ENCODE results near the gene GNG5.
A peak's percentile ranks its signal among the peaks of the same experiment; 100 is the strongest.
"Not testable (repeated sequence)": the region's sequence is repeated elsewhere in the genome, so short reads cannot be mapped to it uniquely, and the experiment has no call there.

GNG5 gene

DNA sequence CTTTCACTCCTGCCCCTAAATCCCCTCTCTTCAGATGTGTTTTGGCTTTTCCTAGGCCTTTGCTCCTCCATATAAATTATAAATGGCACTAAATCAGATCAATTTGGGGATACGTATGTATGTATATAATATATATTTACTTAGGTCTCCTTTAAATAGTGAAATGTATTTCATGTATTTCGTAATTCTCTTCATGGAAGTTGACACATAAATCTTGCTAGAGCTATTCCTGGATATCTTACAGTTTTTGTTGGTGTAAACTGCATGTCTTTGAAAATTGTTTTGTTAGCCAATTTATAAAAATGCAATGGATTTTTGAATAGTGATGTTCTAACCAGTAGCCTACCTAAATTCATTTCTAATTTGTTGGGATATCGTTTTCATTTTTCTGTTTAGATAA, 18.3 kb downstream of the GNG5 start:
- FAIRE-seq, result no peak

DNA sequence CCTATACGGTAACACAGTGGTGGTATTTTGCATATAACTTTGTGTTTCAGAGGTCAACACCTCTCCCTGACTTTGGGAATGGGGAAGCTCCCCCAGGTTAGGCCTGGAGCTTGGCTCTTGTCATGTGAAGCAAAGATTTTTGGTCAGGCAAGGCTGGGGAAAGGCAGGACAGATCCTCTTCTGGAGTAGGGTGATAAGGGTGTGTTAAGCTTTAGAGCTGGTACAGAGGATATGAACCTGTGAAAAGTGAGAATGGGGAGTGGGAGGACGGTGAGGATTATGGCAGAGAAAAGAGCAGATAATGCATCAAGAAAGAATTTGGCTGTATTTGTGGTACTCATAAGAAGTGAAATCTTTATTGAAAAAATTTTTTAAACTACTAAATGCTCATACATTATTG, 25.1 kb downstream of the GNG5 start:
- FAIRE-seq, result no peak

DNA sequence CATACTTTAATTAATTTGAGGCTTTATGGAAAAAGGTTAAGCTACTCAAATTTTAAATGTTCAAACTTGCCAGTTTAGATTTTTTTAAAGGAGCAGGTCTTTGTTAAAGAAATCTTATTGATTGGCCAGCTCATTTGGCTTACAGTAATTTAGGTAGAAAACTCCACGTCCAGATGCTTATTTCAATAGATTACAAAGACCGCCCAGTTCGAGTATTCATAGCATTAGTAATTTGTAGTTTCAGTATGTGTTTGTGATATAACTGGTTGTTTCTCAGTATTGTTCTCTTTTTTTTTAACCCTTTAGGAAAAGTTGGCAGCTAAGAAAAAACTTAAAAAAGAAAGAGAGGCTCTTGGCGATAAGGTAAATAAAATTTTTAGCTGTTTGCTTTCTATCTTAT, 25.7 kb downstream of the GNG5 start:
- no peak for FAIRE-seq

DNA sequence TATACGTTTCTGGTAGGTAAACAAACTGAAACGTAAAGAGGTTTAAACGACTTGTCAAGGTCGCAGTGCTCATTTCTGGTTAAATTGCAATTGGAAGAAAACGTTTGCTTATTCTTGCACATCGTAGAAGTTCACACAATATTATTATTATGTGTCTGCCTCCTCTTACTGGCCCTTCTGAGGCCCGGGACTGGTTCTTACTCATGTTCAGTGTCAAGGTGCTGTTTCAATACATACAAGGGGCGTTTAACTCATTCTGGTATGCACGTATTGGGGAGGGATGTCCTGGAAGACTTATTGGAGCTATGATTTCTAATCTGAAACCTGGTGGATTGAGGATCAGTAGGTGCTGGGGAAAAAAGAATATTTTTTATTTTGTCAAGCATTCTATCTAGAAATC, 26.4 kb downstream of the GNG5 start:
- FAIRE-seq, result no peak

DNA sequence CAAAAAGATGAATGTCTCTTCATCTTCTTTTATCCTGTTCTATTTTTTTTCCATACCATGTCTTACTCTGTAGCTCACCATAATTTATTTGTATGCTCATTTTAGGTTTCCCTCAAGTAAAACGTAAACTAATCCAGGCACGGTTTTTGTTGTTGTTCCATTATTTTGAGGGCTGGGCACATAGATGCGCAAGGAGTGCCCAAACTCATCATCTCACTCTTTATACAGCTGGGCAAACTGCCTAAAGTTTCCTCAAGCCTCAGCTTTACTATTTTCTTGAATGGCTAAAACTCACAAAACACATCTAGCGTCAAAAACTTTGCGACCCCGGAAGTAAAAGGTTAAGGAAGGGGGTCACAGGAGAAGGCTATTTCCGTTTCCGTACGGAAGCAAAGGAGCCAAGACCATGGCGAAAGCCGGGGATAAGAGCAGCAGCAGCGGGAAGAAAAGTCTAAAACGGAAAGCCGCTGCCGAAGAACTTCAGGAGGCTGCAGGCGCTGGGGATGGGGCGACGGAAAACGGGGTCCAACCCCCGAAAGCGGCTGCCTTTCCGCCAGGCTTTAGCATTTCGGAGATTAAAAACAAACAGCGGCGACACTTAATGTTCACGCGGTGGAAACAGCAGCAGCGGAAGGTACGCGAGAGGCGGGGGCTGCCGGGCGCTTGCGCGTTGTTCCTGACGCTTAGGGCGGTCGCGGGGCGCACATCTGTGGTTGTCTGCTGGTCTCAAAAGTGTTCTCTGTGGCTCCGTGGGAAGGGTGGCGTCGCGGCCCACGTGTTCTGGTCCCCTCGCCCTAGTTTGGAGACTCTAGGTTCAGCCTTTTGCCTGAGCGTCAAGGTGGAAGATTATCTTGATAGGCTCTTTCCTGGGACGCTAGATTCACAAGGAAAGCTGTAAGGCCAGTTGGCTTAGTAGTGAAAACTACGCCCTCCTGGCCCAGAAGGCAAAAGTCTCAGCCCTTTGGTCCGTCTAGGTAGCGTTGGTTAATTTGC, 27.2 kb downstream of the GNG5 start, which contains the start of gene RPF1:
Gene RPF1 (plus strand): TSS at position 391 of the 993 bp plus-strand sequence. CDS start 16 bp downstream, at position 407.
- FAIRE-seq, result no peak

DNA sequence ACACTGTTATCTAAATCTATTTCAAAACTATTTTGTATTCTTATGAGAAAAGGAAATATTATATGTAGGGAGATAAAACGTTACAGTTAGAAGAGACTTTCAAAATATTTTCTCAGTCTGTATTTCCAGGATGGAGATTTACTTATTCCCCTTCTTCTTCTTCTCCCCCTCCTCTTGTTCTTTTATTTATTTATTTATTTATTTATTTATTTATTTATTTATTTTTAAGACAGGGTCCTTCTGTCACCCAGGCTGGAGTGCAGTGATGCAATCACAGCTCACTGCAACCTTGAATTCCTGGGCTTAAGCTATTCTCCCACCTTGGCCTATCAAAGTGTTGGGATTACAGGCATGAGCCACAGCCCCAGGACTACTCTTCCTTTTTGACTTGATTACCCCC, 30.2 kb downstream of the GNG5 start:
- peak; percentile 6 for FAIRE-seq

DNA sequence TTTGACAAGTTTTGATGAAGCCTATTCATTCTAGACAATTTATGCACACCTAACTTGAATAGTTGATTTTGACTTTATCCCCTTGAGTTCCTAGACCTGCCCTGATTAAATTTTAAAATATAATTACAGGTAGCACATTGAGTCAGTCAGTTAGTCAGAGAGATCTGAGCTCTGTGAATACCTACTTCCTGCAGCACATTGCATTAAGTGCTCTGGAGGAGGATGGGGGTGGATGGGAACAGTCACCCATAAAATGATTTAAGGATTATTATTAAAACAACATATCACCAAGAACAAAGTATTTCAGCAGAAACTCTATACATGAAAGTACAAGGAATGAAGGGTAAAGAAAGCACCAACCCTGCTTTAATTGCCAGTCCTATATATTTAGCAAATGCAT, 39.1 kb downstream of the GNG5 start:
- FAIRE-seq, result no peak

DNA sequence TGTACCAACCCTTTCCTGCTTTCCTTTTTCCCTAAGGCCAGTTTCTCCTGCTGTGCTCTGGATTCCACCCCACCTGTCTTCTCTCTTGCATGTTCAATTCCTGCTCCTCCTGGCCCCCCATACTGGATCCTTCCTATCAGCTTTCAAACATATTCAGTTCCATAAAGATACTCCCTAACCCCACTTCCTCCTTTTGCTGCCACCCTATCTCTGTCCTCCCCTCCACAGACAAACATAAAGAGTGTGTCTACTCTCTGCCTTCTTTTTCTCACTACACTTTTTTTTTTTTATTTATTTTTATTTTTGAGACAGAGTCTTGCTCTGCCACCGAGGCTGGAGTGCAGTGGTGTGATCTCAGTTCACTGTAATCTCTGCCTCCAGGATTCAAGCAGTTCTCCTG, 44.3 kb downstream of the GNG5 start:
- FAIRE-seq, result no peak

DNA sequence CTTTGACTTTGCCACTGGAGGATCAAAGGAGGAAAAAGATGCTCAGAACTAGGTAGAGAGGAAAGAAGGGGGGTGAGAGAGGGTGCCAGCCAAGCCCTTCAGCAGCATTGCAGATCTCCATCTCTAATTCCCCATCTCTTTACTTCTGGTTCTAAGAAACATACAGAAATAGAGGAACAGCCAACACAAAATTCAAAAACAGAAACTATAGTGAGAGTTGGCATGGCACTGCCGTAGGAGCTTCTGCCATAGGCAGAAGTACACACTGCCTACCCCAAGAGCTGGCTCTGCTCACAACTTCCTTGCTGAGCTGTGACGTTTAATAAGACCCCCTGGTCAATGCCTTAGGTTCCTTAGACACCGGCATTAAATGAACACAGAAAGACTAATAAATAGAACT, 53.9 kb downstream of the GNG5 start:
- no peak for FAIRE-seq

DNA sequence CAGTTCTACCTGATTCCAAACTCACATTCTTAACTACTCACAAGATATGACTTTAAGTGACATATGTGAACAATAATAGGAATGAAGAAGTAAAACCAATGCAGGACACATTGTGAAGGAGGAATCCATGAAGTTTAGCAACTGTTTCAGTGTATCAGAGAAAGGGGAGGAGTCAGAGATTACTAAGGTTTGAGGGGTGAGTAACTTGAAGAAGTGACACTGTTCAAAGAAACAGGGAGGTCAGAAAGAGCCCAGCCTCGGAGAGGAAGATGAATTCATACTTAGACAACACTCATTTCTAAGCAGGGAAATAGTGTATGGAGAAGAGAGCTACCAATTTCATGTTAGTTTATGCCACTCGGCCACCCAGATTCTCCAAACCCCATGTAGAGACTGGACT, 55.5 kb downstream of the GNG5 start:
- no peak for FAIRE-seq

DNA sequence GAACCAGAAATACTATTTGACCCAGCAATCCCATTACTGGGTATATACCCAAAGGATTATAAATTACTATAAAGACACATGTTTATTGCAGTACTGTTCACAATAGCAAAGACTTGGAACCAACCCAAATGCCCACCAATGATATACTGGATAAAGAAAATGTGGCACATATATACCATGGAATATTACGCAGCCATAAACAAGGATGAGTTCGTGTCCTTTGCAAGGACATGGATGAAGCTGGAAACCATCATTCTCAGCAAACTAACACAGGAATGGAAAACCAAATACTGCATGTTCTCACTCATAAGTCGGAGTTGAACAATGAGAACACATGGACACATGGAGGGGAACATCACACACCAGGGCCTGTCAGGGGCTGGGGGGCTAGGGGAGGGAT, 57.7 kb downstream of the GNG5 start:
- not testable (repeated sequence) for FAIRE-seq

Data from A204.1 (cell line).